ENCODE data around the gene ITGA11.
"Not testable (repeated sequence)": the region's sequence is repeated elsewhere in the genome, so short reads cannot be mapped to it uniquely, and the experiment has no call there.

ITGA11 gene

GRCh38 chr15:68425428-68426060 lies 6.4 kb downstream of the ITGA11 start:
- no peak for DNase-seq

DNA sequence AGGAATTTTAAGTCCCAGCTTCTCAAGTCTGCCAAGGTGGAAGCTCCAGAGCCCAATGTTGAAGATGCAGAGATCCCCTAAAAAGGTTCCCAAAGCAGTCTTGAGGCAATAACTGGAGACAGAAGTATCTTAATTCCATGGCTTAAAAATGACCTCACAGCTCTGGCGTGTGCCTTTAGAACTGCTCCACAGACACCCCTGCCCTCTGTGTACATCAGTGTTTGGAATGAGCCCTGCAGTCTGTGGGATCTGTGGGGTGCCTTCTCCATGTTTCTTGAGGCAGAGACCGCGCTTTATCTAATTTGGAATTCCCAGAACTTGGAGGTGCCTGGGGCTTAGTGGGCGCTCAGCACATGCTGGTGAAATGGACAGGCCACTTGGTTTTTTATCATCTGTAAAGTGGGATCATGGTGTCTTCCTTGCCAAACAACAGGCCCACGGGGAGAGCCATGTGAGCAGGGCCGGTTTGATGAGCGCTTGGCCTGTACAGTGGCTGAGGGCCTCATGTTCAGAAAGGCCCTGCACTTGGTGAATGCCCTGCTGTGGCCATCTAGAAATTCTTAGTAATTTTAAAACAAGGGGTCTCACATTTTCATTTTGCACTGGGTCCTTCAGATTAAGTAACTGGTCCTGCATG lies 7.1 kb downstream of the ITGA11 start:
- DNase-seq: no peak

- no peak for DNase-seq
Observed at GRCh38 chr15:68423359-68424296, 8.3 kb downstream of the ITGA11 start.

GRCh38 chr15:68422403-68423145 lies 9.4 kb downstream of the ITGA11 start:
- DNase-seq: not testable (repeated sequence)

GRCh38 chr15:68421798-68422402 lies 10.1 kb downstream of the ITGA11 start:
- no peak for DNase-seq

DNA sequence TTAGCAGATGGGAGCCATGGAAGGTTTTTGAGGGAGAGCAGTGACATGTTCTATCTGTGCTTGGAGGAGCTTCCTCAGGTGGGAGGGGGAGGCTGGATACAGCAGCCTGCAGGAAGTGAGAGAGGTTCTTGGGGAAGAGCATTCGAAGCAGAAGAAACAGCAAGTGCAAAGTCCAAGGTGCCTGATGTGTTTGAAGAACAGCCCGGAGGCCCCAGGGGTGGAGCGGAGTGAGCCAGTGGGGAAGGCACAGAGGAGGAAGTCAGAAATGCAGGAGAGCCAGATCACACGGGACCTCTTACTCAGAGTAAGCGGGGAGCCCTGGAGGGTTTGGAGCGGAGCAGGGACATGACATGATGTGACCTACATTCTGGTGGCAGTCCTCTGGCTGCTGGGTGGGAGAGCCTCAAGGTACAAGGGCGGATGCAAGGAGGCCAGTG lies 10.8 kb downstream of the ITGA11 start:
- DNase-seq: no peak

DNA sequence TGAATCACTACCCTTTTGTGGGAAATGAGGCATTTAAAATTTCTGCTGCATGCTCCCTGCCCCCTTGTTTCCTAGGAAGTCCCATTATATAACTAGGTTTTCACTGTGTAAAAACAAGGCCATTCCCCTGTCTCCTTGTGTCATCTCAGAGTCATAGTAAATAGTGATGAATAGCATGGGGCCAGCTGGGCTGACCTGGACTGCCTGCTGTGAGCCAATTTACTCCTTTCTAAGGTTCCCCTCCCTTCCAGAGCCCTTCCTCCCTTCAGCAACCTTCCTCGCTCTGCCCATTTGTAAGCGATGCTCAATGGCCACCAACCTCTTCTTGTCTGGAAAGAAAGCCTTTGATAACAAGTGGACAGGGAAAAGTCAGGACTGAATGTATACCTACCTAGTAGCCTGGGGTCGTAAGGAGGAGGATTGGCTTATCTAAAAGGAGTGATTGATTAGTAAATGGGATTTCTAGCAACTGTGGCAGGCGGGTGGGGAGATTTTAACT lies 11.7 kb downstream of the ITGA11 start:
- DNase-seq: peak in 2 of 3 experiments; percentile 40 to 76

DNA sequence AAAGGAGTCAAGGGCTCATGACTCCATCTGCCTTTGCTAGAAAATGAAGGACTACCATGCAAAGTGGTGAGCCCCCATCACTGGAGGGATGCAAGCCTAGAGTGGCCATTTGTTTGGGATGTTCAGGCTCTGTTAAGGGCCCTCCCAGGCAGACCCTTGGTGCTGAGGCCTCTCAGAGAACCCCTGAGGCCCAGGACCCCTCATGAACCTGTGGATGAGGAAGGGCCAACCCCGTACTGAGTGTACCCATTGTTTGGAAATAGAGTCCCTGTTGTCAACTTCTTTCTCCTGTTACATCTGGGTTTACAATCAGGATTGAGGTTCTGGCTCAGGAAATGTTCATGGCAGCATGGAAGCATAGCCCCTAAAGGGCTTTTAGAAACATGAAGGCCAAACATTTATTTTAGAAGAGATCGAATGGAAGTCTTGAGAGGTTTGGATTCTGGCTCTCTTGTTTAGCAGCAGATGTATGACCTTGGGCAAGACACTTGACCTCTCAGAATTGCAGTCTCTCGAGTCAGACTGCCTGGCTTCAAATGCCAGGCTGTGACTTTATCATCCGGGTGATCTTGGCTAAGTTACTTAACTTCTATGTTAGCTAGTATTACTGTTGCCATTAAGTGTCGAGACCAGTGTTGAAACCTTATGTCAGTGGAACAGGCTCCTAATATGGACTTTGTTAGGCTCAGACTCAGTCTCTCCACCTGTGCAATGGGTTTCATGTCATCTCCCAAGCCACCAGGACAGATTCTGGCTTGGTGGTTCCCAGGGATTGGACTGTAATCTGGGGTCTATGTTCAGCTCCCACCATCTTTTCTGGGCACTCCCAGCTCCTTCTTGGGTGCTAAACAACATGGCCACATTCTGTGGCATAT lies 12.4 kb downstream of the ITGA11 start:
- no peak for DNase-seq

- peak in 2 of 3 experiments; percentile 29 to 53 for DNase-seq
Observed at GRCh38 chr15:68418611-68419161, 13.3 kb downstream of the ITGA11 start.

- peak in 1 of 3 experiments; percentile 31 for DNase-seq
Observed at GRCh38 chr15:68417897-68418296, 14.1 kb downstream of the ITGA11 start.

- DNase-seq: no peak
Observed at GRCh38 chr15:68417051-68417450, 14.9 kb downstream of the ITGA11 start.

GRCh38 chr15:68416158-68416535 lies 15.8 kb downstream of the ITGA11 start:
- no peak for DNase-seq

DNA sequence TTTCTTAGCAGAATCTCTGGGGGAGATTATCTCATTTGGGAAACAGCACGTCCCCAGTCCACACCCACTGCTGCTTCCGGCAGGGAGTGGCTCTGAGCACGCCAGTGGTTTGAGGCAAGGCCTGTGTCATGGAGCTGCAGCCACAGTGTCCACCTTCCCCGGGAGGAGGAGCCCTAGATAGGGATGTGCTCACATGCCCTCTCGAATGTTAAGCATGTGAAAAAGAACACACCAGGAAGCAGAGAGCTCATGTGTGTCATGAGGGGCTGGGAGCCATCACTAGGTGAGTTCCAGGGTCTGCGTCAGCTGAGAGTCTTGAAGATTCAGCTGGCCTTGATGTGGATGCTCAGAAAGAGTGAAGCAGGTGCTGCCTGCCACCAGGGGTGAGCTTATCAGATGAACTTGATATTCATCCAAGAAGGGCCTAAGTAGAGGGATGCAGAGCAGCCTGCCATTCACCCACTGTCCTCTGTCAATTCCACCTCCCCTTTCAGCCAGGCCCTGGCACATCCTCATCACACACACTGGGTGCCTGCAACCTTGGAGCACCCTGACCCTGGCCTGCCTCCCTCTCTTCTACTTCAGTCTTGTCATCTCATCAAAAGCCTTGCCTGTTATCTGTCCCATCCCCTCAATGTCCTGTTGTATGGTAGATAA lies 16.3 kb downstream of the ITGA11 start:
- DNase-seq: no peak

GRCh38 chr15:68415061-68415460 lies 16.9 kb downstream of the ITGA11 start:
- DNase-seq: no peak

DNA sequence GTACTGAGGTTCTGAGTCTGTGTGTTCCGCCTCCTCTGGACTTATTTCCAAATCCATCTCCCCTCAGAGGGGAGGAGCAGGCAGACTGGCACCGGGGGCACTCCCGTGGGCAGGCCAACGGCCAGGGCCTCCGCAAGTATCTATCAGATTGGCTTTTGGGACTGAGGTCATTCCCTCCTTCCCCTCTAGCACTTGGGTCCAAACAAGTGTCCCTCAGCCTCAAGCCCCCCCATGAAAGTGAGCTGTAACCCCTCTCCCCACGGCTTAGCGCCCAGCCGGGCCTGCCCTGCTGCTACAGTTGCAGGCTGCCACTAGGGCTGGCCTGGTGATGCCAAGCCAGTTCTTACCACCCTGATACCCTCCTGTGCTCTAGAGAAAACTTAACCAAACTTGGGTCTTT lies 17.4 kb downstream of the ITGA11 start:
- no peak for DNase-seq

DNA sequence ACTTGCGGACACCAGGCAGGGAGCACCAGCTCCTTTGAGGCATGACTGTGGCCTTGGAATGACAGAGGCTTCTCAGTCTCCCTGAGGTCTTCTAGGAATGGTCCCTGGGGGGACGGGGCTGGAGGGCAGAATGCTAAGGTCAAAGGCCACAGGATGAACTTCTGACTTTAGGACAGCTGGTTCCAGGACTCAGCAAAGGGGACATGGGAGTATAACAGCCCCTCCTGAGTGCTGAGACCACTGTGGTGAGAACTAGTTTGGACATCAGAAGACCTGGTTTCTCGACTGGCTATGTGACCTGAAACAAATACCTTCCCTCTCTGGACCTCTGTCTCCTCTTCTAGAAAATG lies 17.8 kb downstream of the ITGA11 start:
- DNase-seq: no peak

- DNase-seq: no peak
Observed at GRCh38 chr15:68413363-68414205, 18.4 kb downstream of the ITGA11 start.

DNA sequence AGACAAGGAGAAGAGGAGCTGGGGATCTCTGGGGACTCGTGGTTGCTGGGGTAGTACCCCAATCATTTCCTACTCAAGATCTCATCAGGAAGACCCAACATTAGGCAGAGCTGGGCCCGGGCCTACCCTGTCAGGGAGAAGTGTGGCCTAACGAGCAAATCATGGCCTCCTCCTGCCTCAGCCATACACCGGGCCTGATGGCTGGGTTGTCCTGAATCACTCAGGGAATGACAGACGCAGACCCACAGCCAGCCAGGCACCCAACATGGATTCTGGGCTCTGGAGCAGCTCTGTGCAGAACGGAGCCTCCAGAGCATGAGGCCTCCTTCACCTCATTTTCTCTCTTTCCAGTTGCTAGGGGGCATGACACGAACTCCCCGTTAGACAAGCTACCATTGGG lies 19.7 kb downstream of the ITGA11 start:
- no peak for DNase-seq

- DNase-seq: no peak
Observed at GRCh38 chr15:68411735-68412134, 20.2 kb downstream of the ITGA11 start.

DNA sequence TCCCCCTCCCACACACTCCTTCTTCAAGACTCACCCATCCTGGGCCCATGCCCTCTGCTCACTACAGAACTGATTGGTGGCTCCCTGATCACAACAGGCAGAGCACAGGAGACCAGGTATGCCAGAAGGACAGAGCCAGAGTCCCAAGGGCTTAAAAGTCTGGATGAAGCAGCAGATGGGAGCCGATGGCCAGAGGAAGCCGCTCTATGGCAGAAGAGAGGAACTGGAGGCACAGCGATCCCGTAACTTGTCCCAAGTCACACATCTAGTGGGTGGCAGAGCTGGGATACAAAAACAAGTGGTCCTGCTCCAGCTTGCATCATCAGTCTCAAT lies 20.7 kb downstream of the ITGA11 start:
- no peak for DNase-seq

Data from NCI-H1417 (cell line).